Erythroblast (primary cell): ENCODE data around the gene RCSD1.

Experiments
- GATA1 ChIP-seq: IDR thresholded peaks from 2 replicates; pipeline ENCODE4 v1.6.1; 2011; ENCODE audit warnings: low read depth, mild to moderate bottlenecking, control low read depth, low read length, moderate library complexity
- POLR2A ChIP-seq: IDR thresholded peaks from 2 replicates; pipeline ENCODE4 v1.6.1; 2011; ENCODE audit warnings: mild to moderate bottlenecking, low read length

- TF ChIP-seq POLR2A (no peak), GATA1 (no peak)
Measured at GRCh38 chr1:167643441-167643840, 13.4 kb downstream of the RCSD1 start.
